OCI-LY7 (cell line): Measurements from ENCODE around the gene ZNF70. TPM values are rescaled to one million over a fixed set of nuclear protein-coding genes. Genes with fewer than 3 reads are reported as not detected.

Experiments
- BruUV-seq: library from RNA; stranded (reverse); fragments of 400-500 nt; replicated peaks from 2 replicates; lab custom pipeline; 2021; lab: Mats Ljungman, UMichigan
- CTCF ChIA-PET: fragments of 300-600 bp; sonication (Branson Sonifier 250); formaldehyde crosslinking; loops from one replicate; lab custom pipeline; 2022; ENCODE audit warnings: antibody characterized with exemption; ENCODE audit not compliant: unreplicated experiment; lab: Charles Lee
- POLR2A ChIA-PET: fragments of 300-600 bp; sonication (Branson Sonifier 250); formaldehyde crosslinking; loops from one replicate; lab custom pipeline; 2022; ENCODE audit warnings: antibody characterized with exemption; lab: Charles Lee
- DNase-seq: peaks from one replicate; pipeline ENCODE4 v3.0.0-alpha.2; 2015; ENCODE audit warnings: low spot score
- H2AFZ ChIP-seq: fragments of 200-600 bp; sonication (generic), shearing (Covaris generic); 2 replicates; pipeline ENCODE4 v1.6.1; 2014; ENCODE audit warnings: mild to moderate bottlenecking, antibody characterized with exemption, low read length, moderate library complexity
- H3K27ac ChIP-seq: fragments of 200-600 bp; sonication (generic); 2 replicates; pipeline ENCODE4 v1.5.1; 2014; ENCODE audit warnings: mixed run types, low read depth, mild to moderate bottlenecking, moderate library complexity, low read length, inconsistent platforms; ENCODE audit not compliant: poor library complexity, severe bottlenecking
- H3K36me3 ChIP-seq: fragments of 200-600 bp; sonication (generic); 2 replicates; pipeline ENCODE4 v1.6.1; 2014; ENCODE audit warnings: mild to moderate bottlenecking, antibody characterized with exemption, low read length, moderate library complexity, mixed read lengths; ENCODE audit not compliant: insufficient read depth
- H3K4me1 ChIP-seq: fragments of 200-600 bp; sonication (generic); 2 replicates; pipeline ENCODE4 v1.5.1; 2014; ENCODE audit warnings: mild to moderate bottlenecking, low read length; ENCODE audit not compliant: insufficient read depth, poor library complexity, severe bottlenecking
- H3K4me2 ChIP-seq: fragments of 200-600 bp; sonication (generic); 2 replicates; pipeline ENCODE4 v1.6.1; 2014; ENCODE audit warnings: mild to moderate bottlenecking, low read length
- H3K4me3 ChIP-seq: fragments of 200-600 bp; sonication (generic); 2 replicates; pipeline ENCODE4 v1.5.1; 2014; ENCODE audit warnings: mild to moderate bottlenecking, low read depth, low read length; ENCODE audit not compliant: poor library complexity, severe bottlenecking
- H3K79me2 ChIP-seq: fragments of 200-600 bp; sonication (generic); 2 replicates; pipeline ENCODE4 v1.6.1; 2016; ENCODE audit warnings: low read depth, mild to moderate bottlenecking, low read length, moderate library complexity, mixed read lengths; ENCODE audit not compliant: insufficient read depth
- H3K9me2 ChIP-seq: fragments of 200-600 bp; sonication (generic); 2 replicates; pipeline ENCODE4 v1.6.1; 2016; ENCODE audit warnings: mild to moderate bottlenecking, low read length, mixed read lengths; ENCODE audit not compliant: insufficient read depth
- H3K9me3 ChIP-seq: fragments of 200-600 bp; sonication (generic); 2 replicates; pipeline ENCODE4 v1.6.1; 2014; ENCODE audit warnings: mild to moderate bottlenecking, mixed run types, low read length, mixed read lengths
- H4K20me1 ChIP-seq: fragments of 200-600 bp; sonication (generic); 2 replicates; pipeline ENCODE4 v1.6.1; 2014; ENCODE audit warnings: mild to moderate bottlenecking, antibody characterized with exemption, low read length, moderate library complexity, mixed read lengths; ENCODE audit not compliant: insufficient read depth
- CTCF ChIP-seq: fragments of 200-600 bp; sonication (generic); conservative IDR thresholded peaks from 2 replicates; pipeline ENCODE4 v1.5.1; 2014; ENCODE audit warnings: mild to moderate bottlenecking, antibody characterized with exemption, low read length, moderate library complexity, mixed read lengths
- EZH2phosphoT487 ChIP-seq: fragments of 200-600 bp; sonication (generic); IDR thresholded peaks from 2 replicates; pipeline ENCODE4 v1.6.1; 2018; ENCODE audit warnings: low read depth, borderline replicate concordance, mild to moderate bottlenecking, mixed run types, antibody characterized with exemption, low read length, moderate library complexity, mixed read lengths
- intact Hi-C: fragments of 100-400 bp; cut with micrococcal nuclease; formaldehyde crosslinking; loops from one replicate; pipeline ENCODE4 v1.10.0; 2022; ENCODE audit not compliant: unreplicated experiment
- total RNA-seq, 2 experiments: library from RNA; depleted of rRNA in 1 of 2; stranded (reverse); fragments of >200 nt in 1 of 2; shearing (Covaris generic) in 1 of 2; gene quantifications; 2 replicates each; pipeline ENCODE4 v1.2.3, GENCODE V29; 2014 to 2022

The ZNF70 gene
- total RNA-seq, 2 experiments from 2014 or later, result 6.0 to 8.4 TPM

DNA sequence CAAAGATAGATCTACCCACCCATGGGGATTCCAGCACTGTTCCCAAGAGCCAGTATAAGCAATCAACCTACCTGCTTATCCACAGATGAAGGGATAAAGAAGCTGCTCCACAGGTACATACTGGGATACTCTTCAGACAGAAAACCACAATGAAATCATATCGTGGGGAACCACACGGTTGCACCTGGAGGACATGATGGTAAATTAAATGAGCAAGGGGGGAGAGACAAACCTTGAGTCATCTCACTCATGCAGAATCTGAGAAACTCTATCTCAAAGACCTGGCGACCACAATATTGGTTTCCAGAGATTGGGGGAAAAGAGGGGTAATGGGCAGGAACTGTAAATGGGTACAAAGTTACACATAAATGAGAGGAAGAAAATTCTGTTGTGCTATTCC, 45.6 kb downstream of the ZNF70 start:
- POLR2A ChIA-PET, result no interaction called here
- CTCF ChIA-PET, result no interaction called here
- Histone ChIP-seq H2AFZ (no peak overlapping the region), H4K20me1 (no peaks in the 10 kb centered on the region), H3K79me2 (peaks cover 21% of the 10 kb centered on the region), H3K4me3 (no peak overlapping the region), H3K4me2 (no peak overlapping the region), H3K4me1 (no peaks in the 10 kb centered on the region), H3K27ac (no peak overlapping the region), H3K36me3 (peaks cover 100% of the 10 kb centered on the region), H3K9me2 (no peaks in the 10 kb centered on the region), H3K9me3 (no peaks in the 10 kb centered on the region)
- intact Hi-C loops, result no loop called here
- TF ChIP-seq EZH2phosphoT487 (no peak), CTCF (no peak)
- no TSS peak for BruUV-seq
- DNase-seq, result no peak

DNA sequence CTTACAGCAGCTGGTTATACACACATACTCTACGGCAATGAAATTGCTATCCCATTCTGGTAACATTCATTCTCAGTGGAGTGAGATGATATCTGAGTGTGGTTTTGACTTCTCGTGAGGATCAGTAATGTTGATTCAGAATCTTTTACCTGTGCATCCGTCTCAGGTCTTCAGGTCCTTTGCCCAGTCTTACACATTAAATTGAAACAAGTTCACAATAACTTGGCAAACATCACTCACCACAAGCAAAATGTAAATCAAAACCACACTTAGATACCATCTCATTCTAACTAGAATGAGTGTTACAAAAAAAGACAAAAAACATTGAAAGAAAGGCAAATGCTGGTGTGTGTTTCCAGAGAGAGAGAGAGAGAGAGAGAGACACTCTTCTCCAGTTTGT, 46.1 kb downstream of the ZNF70 start:
- Histone ChIP-seq H3K36me3 (peaks cover 100% of the 10 kb centered on the region), H3K4me2 (no peak overlapping the region), H3K4me1 (no peaks in the 10 kb centered on the region), H3K9me2 (no peaks in the 10 kb centered on the region), H3K79me2 (peaks cover 21% of the 10 kb centered on the region), H3K9me3 (no peaks in the 10 kb centered on the region), H3K4me3 (no peak overlapping the region), H3K27ac (no peak overlapping the region), H4K20me1 (no peaks in the 10 kb centered on the region), H2AFZ (no peak overlapping the region)
- DNase-seq, result no peak
- intact Hi-C loops, result no loop called here
- POLR2A ChIA-PET, result no interaction called here
- CTCF ChIA-PET, result no interaction called here
- no peak for TF ChIP-seq EZH2phosphoT487
- no peak for TF ChIP-seq CTCF
- no TSS peak for BruUV-seq

- Histone ChIP-seq H3K4me2 (no peak overlapping the region), H2AFZ (no peak overlapping the region), H3K4me3 (no peak overlapping the region), H3K4me1 (no peaks in the 10 kb centered on the region), H3K27ac (no peak overlapping the region), H3K36me3 (peaks cover 100% of the 10 kb centered on the region), H3K79me2 (peaks cover 21% of the 10 kb centered on the region), H3K9me3 (no peaks in the 10 kb centered on the region), H3K9me2 (no peaks in the 10 kb centered on the region), H4K20me1 (no peaks in the 10 kb centered on the region)
- TF ChIP-seq EZH2phosphoT487 (no peak), CTCF (no peak)
- ChIA-PET CTCF (no interaction called here), POLR2A (no interaction called here)
- DNase-seq, result no peak
- intact Hi-C loops, result no loop called here
- BruUV-seq, result no TSS peak
These were observed 46.9 kb downstream of the ZNF70 start for GRCh38 chr22:23704062-23704461.
